Mammary epithelial cell (primary cell): ENCODE data around the gene TAF11L10.
"Not testable (repeated sequence)": the region's sequence is repeated elsewhere in the genome, so short reads cannot be mapped to it uniquely, and the experiment has no call there.

ENCODE experiments used
- EZH2 ChIP-seq: IDR thresholded peaks from 2 replicates; pipeline ENCODE4 v1.6.1; 2012; ENCODE audit warnings: low read length, inconsistent platforms, borderline replicate concordance
- TF ChIP-seq, protein P1 (sequence below), 2 donors: IDR thresholded peaks in 1 of 2; conservative IDR thresholded peaks in 1 of 2; 2 replicates each; pipeline ENCODE4 v1.5.1; 2011 to 2012; ENCODE audit warnings: inconsistent platforms in 2 of 2, low read length in 2 of 2, mild to moderate bottlenecking in 2 of 2, control low read depth in 1 of 2, low read depth in 1 of 2; ENCODE audit not compliant: insufficient read depth in 1 of 2; ENCODE audit errors: extremely low read depth in 1 of 2

DNA sequence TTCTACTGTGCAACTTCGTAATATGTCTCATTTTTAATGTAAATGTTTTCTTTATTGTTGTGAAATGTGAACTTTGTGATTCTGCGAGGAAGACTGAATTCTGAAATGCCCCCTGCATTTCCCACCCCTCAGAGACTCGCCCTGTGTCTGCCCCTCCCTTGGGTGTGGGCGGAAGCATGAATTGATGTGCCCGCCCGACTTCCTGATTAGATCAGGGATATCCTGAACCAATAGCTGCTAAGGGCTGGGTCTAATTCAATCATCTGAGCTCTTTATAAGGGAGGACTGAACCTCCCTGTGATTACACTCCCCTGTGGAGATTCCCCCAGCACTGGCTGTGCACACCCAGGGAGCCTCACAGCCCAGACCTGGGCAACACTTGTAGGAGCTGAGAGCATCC lies 6.3 kb upstream of the TAF11L10 start, which contains the start of gene TAF11L11:
- TF ChIP-seq, protein P1, sequence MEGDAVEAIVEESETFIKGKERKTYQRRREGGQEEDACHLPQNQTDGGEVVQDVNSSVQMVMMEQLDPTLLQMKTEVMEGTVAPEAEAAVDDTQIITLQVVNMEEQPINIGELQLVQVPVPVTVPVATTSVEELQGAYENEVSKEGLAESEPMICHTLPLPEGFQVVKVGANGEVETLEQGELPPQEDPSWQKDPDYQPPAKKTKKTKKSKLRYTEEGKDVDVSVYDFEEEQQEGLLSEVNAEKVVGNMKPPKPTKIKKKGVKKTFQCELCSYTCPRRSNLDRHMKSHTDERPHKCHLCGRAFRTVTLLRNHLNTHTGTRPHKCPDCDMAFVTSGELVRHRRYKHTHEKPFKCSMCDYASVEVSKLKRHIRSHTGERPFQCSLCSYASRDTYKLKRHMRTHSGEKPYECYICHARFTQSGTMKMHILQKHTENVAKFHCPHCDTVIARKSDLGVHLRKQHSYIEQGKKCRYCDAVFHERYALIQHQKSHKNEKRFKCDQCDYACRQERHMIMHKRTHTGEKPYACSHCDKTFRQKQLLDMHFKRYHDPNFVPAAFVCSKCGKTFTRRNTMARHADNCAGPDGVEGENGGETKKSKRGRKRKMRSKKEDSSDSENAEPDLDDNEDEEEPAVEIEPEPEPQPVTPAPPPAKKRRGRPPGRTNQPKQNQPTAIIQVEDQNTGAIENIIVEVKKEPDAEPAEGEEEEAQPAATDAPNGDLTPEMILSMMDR (conservative IDR thresholded peaks at IDR 0.05 in 1 of 2, IDR thresholded peaks at IDR 0.05 in 1 of 2; ENCODE audit: extremely low read depth in 1 of 2, insufficient read depth in 1 of 2, low read depth in 1 of 2, low read length in 2 of 2), result not testable (repeated sequence)
- TF ChIP-seq EZH2, result not testable (repeated sequence)
